ENCODE measurements around the gene SRGAP2. TPM values are rescaled to one million over a fixed set of nuclear protein-coding genes. Genes with fewer than 3 reads are reported as not detected.
"Not testable (repeated sequence)": the region's sequence is repeated elsewhere in the genome, so short reads cannot be mapped to it uniquely, and the experiment has no call there.

The SRGAP2 gene
- total RNA-seq, 1 donor from 2014 or later: 22.8 TPM

- DNase-seq; H3K27me3 Mint-ChIP-seq (ENCODE audit: unreplicated experiment); H3K4me3 Mint-ChIP-seq (ENCODE audit: unreplicated experiment); H3K36me3 Mint-ChIP-seq (ENCODE audit: unreplicated experiment); H3K4me1 Mint-ChIP-seq (ENCODE audit: low read depth, unreplicated experiment); H3K27ac Mint-ChIP-seq (ENCODE audit: unreplicated experiment); H3K9me3 Mint-ChIP-seq (ENCODE audit: unreplicated experiment): not testable (repeated sequence)
Measured at GRCh38 chr1:206215600-206216392, 12.5 kb downstream of the SRGAP2 start.

- H3K27ac Mint-ChIP-seq (ENCODE audit: unreplicated experiment); H3K9me3 Mint-ChIP-seq (ENCODE audit: unreplicated experiment); H3K36me3 Mint-ChIP-seq (ENCODE audit: unreplicated experiment); H3K4me1 Mint-ChIP-seq (ENCODE audit: low read depth, unreplicated experiment); DNase-seq; H3K27me3 Mint-ChIP-seq (ENCODE audit: unreplicated experiment); H3K4me3 Mint-ChIP-seq (ENCODE audit: unreplicated experiment): not testable (repeated sequence)
Measured at GRCh38 chr1:206218285-206218684, 14.9 kb downstream of the SRGAP2 start.

- H3K4me3 Mint-ChIP-seq (ENCODE audit: unreplicated experiment); H3K9me3 Mint-ChIP-seq (ENCODE audit: unreplicated experiment); H3K36me3 Mint-ChIP-seq (ENCODE audit: unreplicated experiment); H3K27me3 Mint-ChIP-seq (ENCODE audit: unreplicated experiment); H3K4me1 Mint-ChIP-seq (ENCODE audit: low read depth, unreplicated experiment); DNase-seq; H3K27ac Mint-ChIP-seq (ENCODE audit: unreplicated experiment): not testable (repeated sequence)
Measured at GRCh38 chr1:206218765-206219164, 15.4 kb downstream of the SRGAP2 start.

GRCh38 chr1:206219514-206220331 is 16.4 kb downstream of the SRGAP2 start:
- H3K4me3 Mint-ChIP-seq (ENCODE audit: unreplicated experiment); H3K9me3 Mint-ChIP-seq (ENCODE audit: unreplicated experiment); H3K36me3 Mint-ChIP-seq (ENCODE audit: unreplicated experiment); H3K27ac Mint-ChIP-seq (ENCODE audit: unreplicated experiment); H3K27me3 Mint-ChIP-seq (ENCODE audit: unreplicated experiment); H3K4me1 Mint-ChIP-seq (ENCODE audit: low read depth, unreplicated experiment); DNase-seq: not testable (repeated sequence)

- not testable (repeated sequence) for DNase-seq; H3K36me3 Mint-ChIP-seq (ENCODE audit: unreplicated experiment); H3K4me1 Mint-ChIP-seq (ENCODE audit: low read depth, unreplicated experiment); H3K27ac Mint-ChIP-seq (ENCODE audit: unreplicated experiment); H3K4me3 Mint-ChIP-seq (ENCODE audit: unreplicated experiment); H3K9me3 Mint-ChIP-seq (ENCODE audit: unreplicated experiment); H3K27me3 Mint-ChIP-seq (ENCODE audit: unreplicated experiment)
Measured at GRCh38 chr1:206220332-206221000, 17.1 kb downstream of the SRGAP2 start.

GRCh38 chr1:206221585-206221984 is 18.2 kb downstream of the SRGAP2 start:
- not testable (repeated sequence) for H3K27ac Mint-ChIP-seq (ENCODE audit: unreplicated experiment); H3K36me3 Mint-ChIP-seq (ENCODE audit: unreplicated experiment); H3K4me3 Mint-ChIP-seq (ENCODE audit: unreplicated experiment); H3K27me3 Mint-ChIP-seq (ENCODE audit: unreplicated experiment); H3K4me1 Mint-ChIP-seq (ENCODE audit: low read depth, unreplicated experiment); DNase-seq; H3K9me3 Mint-ChIP-seq (ENCODE audit: unreplicated experiment)

- not testable (repeated sequence) for H3K27ac Mint-ChIP-seq (ENCODE audit: unreplicated experiment); H3K4me1 Mint-ChIP-seq (ENCODE audit: low read depth, unreplicated experiment); H3K9me3 Mint-ChIP-seq (ENCODE audit: unreplicated experiment); H3K4me3 Mint-ChIP-seq (ENCODE audit: unreplicated experiment); DNase-seq; H3K36me3 Mint-ChIP-seq (ENCODE audit: unreplicated experiment); H3K27me3 Mint-ChIP-seq (ENCODE audit: unreplicated experiment)
Measured at GRCh38 chr1:206224190-206224776, 20.9 kb downstream of the SRGAP2 start.

- H3K27me3 Mint-ChIP-seq (ENCODE audit: unreplicated experiment); H3K36me3 Mint-ChIP-seq (ENCODE audit: unreplicated experiment); H3K27ac Mint-ChIP-seq (ENCODE audit: unreplicated experiment); H3K4me3 Mint-ChIP-seq (ENCODE audit: unreplicated experiment); H3K4me1 Mint-ChIP-seq (ENCODE audit: low read depth, unreplicated experiment); DNase-seq; H3K9me3 Mint-ChIP-seq (ENCODE audit: unreplicated experiment): not testable (repeated sequence)
Measured at GRCh38 chr1:206225386-206225785, 22.0 kb downstream of the SRGAP2 start.

- DNase-seq; H3K27me3 Mint-ChIP-seq (ENCODE audit: unreplicated experiment); H3K27ac Mint-ChIP-seq (ENCODE audit: unreplicated experiment); H3K36me3 Mint-ChIP-seq (ENCODE audit: unreplicated experiment); H3K4me1 Mint-ChIP-seq (ENCODE audit: low read depth, unreplicated experiment); H3K4me3 Mint-ChIP-seq (ENCODE audit: unreplicated experiment); H3K9me3 Mint-ChIP-seq (ENCODE audit: unreplicated experiment): not testable (repeated sequence)
Measured at GRCh38 chr1:206226886-206227285, 23.5 kb downstream of the SRGAP2 start.

- not testable (repeated sequence) for DNase-seq; H3K4me3 Mint-ChIP-seq (ENCODE audit: unreplicated experiment); H3K9me3 Mint-ChIP-seq (ENCODE audit: unreplicated experiment); H3K27ac Mint-ChIP-seq (ENCODE audit: unreplicated experiment); H3K36me3 Mint-ChIP-seq (ENCODE audit: unreplicated experiment); H3K4me1 Mint-ChIP-seq (ENCODE audit: low read depth, unreplicated experiment); H3K27me3 Mint-ChIP-seq (ENCODE audit: unreplicated experiment)
Measured at GRCh38 chr1:206229286-206229685, 25.9 kb downstream of the SRGAP2 start.

GRCh38 chr1:206231989-206232388 is 28.6 kb downstream of the SRGAP2 start:
- H3K36me3 Mint-ChIP-seq (ENCODE audit: unreplicated experiment); DNase-seq; H3K4me3 Mint-ChIP-seq (ENCODE audit: unreplicated experiment); H3K27ac Mint-ChIP-seq (ENCODE audit: unreplicated experiment); H3K27me3 Mint-ChIP-seq (ENCODE audit: unreplicated experiment); H3K4me1 Mint-ChIP-seq (ENCODE audit: low read depth, unreplicated experiment); H3K9me3 Mint-ChIP-seq (ENCODE audit: unreplicated experiment): not testable (repeated sequence)

Measured in glutamatergic neuron (in vitro differentiated cells).